ENCODE results near the gene MYO5B.
"Not testable (repeated sequence)": the region's sequence is repeated elsewhere in the genome, so short reads cannot be mapped to it uniquely, and the experiment has no call there.

Gene MYO5B

DNA sequence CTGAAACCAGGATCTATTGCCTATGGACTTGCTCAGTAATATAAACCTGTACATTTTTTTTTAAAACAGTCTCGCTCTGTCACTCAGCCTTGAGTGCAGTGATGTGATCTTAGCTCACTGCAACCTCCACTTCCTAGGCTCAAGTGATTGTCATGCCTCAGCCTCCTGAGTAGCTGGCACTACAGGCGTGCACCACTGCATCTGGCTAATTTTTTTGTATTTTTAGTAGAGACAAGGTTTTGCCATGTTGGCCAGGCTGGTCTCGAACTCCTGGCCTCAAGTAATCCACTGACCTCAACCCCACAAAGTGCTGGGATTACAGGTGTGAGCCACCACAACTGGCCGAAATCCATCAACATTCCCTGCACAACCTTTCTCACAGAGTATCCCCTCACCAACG, 100.2 kb downstream of the MYO5B start:
- DNase-seq: not testable (repeated sequence)

DNA sequence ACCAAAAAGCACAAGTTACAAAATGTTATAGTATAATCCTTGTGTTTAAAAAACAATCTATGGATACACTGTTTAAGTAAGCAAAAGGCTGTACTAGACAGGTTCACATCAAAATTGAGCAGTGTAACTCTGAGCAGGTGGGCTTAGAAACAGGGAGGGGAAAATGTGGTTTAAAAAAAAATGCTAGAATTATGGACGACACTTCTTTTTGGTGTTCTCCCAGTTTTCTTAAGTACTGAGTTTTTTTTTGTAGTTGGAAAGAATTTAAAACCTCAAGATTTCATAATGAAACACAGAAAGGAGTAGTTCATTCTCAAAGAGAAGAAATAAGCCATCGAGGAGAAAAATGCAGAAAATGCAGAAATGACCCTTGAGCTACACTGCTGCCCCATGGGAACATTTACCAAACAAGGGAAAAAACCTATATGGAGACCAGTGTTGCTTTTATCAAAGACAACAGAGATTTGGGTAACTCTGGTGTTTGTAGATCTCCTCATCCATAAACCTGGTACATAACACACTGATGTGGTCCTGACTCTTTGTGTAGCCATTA, 100.7 kb downstream of the MYO5B start:
- DNase-seq: no peak

DNA sequence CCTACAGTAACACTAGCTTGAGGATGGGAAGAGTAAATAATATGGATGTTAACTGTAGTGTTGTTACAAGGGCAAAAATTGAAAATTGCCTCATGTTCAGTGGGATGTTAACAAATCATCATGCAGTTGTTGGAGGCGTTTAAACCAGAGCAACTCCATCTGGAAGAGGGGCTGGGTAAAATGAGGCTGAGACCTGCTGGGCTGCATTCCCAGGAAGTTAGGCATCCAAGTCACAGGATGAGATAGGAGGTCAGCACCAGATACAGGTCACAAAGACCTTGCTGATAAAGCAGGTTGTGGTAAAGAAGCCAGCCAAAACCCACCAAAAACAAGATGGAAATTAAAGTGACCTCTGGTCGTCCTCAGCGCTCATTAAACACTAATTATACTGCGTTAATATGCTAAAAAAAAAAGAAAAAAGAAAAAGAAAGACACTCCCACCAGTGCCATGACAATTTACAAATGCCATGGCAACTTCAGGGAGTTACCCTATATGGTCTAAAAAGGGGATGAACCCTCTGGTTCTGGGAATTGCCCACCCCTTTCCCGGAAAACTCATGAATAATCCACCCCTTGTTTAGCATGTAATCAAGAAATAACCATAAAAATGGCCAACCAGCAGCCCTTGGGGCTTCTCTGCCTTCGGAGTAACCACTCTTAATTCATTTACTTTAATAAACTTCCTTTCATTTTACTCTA, 101.4 kb downstream of the MYO5B start:
- DNase-seq: no peak

DNA sequence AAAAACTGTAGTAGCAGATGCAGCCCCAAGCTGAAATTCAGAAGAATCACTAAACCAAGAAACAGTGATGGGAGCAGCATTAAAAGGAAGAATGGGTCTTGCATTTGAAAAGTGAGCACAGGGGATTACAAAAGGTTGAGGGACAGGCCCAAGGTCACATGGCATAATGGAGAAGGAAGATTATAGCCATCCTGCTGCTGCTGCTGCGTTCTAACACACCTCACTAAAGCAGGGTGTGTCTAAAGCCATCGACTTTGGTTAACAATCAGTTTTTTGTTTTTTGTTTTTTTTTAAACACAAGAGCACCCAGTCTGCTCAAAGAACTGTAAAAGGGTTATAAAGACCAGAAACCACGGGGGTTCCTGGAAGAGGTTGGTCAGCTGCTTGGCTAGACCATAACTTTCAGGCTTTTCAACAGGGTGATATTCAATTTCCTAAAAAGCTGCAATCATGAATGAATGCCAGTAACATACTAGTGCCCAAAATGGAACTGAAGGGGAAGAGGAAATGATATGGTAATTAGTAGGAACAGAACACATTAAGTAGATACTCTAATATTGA, 102.6 kb downstream of the MYO5B start:
- DNase-seq: no peak

DNA sequence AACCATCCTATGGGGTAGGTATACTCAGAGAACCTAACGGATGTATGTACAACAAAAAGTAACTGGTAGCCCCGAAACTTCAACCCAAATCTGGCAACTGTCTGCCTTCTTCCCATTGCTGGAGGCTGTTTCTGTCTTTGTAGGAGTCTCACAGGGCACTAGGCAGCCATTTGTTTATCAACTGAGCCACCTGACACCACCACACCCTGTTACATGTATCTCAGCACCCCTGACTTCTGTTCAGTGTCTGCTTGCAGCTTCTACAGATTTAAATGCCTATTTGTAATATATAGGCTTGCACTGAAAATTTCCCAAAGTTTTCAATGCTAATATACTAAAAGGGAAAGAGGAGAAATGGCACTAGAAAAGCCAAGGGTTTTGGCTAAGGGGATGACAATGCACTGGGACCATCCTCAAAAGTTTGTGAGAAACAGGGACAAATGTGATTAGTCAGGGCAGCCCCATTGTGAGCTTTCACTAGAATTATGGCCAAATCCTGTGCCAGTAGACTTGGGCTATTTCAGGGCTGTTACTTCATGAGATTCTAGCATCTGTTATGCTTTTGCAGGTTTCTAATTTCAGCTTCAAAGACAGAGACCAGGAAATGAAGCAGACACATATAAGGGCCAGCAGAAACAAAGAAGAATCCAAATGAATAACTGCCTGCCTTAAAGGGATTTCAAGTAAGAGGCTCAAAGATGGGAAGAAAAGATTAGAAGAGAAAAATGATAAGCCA, 103.3 kb downstream of the MYO5B start:
- no peak for DNase-seq

DNA sequence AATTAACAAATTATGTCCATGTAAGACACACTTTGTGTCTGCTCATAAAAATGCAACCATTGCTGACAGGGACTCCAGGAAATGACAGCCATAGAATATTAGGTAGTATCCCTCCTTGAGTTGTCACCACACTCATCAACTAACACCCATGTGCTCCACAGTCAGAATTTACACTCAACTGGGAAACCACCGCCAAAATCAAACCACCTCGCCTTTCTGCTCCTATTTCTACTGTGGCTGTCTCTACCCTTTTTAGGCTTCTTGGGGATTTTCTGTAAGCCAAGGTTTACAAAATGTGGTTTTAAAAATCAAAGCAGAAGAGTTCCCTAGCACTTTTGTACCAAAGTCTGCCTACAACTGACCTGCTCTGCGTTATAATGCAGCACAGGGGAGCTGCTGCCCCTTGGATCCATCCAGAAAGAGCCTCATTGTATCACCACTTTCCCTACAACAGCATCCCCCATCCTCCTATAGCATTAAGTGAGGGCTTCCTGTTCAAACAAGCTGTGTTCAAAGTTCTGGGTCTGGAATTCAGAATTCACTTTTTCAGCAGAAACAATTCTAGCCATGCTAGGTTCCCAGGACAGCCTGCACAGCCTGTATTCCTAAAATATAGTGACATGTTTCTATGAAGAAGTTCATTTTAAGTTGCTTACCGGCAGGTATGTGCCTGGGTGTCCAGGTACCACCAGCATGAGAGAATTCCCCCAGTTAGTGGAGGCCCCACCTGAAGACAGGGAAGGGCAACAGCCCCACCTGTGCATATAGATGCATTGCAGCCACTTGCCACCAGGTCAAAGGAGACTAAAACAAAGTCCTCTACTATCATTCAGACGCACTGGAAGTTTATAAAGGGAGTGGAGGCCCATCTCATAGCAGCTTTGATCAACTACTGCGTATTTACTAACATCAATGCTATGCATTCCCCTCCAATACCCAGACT, 104.3 kb downstream of the MYO5B start:
- DNase-seq: no peak

DNA sequence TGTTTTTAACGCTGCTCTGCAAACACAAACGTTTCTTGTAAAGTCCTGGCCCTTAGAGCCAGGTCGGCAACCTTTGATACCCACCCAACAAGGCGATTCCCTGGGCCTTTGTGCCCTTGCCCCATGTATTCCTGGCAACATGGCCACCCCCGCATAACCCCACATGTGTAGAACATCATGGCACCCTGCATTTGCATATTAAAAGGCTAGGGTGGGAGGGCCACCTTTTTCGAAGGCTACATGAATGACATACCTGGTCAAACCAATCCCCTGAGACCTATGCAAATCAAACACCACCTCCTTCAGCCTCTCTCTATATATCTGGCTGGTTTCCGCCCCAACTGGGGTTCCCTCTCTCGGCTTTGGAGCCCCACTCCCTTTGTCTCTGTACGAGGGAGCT, 105.2 kb downstream of the MYO5B start:
- no peak for DNase-seq

DNA sequence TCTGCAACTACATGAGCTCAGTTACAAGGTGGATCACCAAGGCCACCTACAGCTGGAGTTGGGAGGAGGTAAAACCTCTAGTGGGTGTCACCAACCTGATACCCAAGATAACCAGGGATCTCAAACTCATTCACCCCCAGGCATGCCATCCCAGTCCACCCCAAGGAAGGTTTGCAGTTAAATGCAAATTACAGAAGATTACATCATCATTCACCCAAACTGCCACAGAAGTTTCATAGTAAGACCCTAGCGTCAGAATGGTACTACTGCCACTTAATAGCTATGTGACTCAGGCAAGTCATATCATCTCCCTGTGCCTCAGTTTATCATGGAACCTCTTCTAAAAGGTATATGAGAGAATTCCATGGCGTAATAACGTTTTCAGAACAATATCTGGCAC, 111.2 kb downstream of the MYO5B start:
- DNase-seq: no peak

DNA sequence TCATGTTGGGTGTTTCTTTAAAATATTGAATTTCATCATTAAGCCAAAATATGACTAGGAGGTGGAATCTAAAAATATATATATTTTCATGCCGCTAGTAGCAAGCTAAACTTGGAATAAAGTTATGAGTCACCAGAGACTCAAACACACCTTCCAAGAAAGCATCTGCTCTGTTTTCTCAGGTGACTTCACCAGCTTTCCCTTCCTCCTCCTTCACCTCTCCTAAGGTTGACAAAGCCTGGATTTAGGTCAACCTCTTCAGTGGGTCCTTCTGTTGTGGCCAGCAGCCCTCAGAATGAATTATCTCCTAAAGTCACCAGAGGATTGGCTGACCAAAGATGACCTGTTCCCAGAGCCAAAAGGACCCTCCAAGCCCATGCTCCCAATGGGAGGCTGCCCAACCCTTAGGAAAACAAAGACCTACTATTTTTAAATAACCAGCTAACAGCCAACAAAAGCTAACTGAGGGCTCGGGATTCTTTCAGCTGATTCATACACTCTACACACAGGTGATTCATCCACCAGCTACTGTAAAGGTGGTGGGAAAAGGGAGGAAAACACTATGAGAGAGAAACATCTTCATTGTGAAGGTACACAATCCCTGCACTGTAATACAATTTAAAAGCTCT, 113.9 kb downstream of the MYO5B start:
- DNase-seq: no peak

DNA sequence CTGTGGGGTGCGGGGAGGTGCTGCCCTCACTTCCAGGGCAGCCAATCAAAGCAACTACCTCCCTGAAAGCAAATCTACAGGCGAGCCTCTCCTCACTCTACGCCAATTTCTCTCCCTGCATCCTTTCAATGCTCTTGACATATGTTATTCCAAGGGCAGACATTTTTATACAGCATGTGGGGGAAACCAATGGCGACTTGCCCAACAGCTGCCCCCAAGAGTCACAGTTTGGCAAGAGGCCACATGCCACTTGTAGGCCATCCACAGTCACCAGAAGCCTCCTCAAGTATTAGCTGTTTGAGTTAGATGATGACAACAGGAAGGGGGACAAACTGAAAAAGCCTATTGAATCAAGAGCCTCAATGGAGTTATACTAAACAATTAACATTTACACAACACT, 114.6 kb downstream of the MYO5B start:
- DNase-seq: no peak

DNA sequence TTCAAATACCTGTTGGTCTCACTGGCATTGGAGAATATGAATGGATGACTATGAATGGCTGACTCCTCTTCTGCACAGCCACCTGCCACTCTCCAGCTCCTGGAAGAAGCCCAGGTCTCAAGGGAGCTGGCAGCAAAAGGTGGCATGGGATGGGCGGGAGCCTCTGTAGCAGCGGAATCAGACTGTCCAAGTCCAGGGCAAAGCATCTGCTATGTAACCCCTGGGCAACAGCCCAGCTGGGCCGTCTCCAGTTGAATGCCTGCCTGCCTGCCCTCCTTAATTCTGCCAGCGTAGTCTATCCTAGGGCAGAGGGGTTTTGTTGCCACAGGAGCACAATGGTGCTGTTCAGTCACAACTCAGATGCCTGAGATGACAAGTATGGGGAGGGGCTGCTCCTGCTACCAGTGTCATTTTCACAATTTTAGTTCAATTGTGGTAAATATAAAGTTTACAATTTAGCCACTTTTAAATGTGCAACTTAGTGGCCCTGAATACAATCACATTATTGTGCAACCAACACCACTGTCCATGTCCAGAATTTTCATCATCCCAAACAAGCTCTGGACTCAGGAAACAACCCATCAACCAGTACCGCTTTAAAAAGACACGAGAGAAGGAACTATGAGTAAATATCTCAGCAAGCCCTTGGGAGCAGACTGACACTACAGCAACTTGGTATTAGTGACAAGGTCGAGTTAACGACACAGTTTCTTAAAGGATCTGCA, 115.2 kb downstream of the MYO5B start:
- no peak for DNase-seq

DNA sequence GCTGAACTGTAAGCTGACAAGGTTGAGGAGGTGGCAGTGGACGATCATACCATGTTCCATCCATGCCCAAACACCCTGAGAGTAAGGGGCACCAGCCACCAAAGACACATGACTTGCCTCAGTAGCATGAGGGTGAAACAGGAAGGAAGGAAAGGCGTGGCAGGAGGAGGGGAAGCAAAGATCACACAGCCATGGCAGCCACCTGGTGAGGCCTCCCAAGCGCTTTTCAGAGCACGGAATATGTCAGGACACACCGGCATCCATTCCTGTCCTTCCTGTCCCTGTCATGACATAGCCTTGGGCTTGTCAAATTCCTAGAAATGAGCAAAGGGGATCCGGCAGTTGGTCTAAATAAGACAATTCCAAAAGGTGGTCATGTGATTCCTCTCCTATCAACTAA, 118.7 kb downstream of the MYO5B start:
- no peak for DNase-seq

DNA sequence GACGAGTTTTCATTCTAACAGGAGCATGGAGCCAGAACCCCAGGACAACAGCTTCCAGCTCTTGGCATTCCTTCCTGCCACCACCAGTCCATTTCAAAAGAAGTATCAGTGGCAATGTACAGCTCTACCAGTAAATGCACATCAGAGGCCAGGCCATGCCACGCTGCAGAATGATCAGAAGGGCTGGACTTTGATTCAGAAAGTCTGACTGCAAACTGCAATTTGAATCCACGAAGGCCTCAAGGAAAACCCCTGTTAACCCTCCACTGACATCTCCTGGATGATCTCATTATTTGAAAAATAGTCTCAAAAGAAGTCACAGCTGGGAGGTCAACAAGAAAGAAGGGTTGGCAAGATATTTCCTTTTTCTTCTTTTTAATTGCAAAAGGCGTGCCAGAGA, 119.2 kb downstream of the MYO5B start:
- DNase-seq: no peak

DNA sequence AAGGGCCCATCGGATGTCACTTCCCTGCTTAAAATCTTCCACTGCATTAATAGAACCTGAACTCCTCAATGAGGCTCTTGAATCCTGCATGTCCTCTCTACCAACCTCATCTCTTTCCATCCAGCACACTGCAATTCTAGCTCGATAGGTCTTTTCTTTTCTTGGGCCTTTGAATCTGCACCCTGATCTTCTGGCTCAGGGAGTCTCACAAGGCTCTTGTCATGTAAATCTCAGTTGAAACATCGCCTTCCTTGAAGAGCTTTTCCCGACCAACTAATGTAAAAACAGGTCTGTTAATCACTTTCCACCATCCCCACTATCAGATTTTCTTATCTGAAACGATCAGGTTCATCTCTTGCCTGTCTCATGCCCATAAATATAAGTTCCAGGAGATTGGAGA, 120.5 kb downstream of the MYO5B start:
- no peak for DNase-seq

DNA sequence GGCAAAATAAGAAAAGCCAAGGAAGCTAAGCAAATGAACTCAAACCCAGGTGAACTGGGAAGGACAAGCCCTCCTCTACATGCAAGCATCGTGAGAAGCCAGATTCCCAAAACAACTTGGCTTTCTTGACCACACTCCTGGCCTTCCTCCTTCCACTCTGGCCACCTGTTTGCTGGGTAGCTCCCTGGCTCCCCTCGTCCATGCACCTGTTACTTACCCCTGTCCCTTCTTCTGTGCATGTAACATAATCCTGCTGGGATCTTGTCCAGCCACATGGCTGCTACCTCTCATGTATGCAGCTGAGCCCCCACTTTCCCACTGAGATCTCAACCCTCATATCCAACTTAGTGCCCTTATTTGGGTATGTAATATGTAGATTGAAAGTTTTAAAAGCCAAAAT, 121.6 kb downstream of the MYO5B start:
- no peak for DNase-seq

DNA sequence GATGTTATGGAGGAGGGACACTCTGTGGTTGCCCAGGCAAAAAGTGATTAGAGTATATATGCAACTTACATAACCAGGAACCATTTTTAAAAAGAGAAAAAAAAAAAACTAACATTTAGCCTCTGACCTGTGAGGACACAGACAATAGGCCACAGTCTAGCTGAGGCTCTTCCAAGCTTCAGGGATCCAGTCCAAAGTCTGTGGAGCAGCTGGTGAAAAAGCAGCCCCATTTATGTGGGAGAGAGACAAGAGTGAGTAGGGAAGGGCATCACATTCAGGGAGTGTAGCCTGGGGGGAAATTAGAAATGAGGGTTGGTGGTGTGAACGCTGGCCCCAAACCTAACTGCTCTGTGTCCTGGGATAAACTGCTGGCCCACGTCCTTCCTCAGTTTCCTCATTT, 122.8 kb downstream of the MYO5B start:
- DNase-seq: no peak

DNA sequence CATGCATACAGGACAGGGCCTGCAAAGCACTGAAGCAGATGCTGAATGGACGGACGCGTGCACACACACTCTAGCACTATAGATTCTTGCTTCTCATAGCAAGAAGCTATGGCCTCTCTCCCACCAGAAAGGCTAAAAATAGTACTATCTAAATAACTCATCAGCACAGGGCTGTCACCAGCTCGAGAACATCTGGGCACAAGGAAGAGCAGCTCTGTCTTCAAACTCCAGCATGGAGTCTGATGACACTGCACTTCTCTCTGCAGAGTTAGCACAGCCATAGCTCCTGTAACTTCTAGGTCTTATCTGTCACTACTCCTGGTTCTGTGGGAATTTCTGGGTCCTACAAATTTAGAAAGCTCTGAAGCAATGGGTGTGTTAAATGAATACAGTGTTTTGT, 123.5 kb downstream of the MYO5B start:
- no peak for DNase-seq

DNA sequence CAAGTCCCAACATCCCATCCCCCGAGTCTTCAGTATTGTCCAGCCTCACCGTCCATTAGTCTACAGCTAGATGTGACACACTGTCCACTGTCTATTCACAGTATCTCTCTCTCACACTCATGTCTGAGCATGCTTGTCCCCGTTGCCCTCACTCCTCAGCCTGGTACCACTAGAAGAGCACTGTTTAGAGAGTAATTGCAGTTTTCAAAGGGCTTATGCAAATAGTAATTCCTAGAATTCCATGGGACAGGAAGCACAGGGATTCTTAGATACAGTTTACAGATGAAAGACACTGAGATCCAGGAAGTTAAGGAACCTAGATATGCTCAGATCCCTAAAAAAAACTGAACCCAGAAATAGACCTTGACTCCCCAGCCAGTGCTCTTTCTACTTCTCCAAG, 125.5 kb downstream of the MYO5B start:
- no peak for DNase-seq

DNA sequence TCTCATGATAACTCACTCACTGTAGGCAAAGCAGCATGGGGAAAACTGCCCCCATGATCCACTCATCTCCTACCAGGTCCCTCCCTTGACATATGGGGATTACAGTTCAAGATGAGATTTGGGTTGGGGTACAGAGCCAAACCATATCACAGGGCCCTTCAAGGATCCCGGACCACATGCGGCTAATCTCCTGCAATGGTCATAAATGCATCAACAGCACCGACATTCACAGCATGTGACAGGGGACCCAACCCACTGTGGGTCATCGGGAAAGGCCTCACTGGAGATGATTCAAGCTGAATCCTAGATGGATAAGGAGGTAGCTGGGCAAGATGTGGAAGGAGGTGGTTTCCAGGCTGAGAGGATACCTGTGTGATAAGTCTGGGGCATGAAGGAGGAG, 129.4 kb downstream of the MYO5B start:
- no peak for DNase-seq

DNA sequence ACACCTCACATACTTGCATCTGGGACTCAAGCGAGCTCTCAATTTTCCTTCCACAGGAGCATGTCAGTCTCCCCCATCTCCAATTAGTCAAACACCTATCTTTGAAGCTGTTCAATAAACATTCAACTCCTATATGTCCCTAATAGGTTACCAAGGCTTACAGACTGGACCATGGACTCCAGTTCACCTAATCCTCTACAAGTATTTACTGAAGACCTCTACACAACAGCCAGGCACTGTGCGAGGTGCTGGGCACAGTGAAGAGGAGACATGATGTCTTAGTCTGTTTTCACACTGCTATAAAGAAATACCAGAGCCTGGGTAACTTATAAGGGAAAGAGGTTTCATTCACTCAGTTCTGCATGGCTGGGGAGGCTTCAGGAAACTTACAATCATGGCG, 129.9 kb downstream of the MYO5B start:
- no peak for DNase-seq

DNA sequence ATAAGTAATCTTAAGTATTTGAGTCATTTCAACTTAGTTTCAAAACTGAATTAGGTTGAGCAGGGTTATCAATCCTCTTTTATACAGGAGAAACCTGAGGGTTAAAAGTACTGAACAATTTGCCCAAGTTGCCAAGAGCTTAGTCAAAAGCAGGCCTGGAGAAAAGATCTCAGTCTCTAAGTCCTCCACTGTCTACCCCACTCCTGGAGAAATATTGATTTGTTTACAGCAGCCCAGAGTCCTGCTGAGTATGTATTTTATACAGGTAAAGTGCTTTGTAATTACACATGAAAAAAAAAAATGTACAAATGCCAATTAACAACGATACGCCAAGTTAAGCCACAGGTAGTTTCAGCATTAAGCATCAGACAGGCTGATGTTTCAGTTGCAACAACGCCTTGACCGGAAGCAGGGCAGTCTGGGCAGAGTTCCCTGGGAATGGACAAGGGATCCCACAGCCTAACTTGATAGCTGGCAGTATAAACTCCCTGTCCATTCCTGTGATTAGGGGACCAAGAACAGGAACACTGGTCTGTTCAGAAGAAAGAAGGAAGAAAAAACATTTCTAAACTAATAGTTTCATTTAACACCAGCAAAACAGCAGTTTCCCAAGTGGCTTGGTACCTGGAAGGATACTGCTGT, 132.9 kb downstream of the MYO5B start:
- no peak for DNase-seq
